Body of pancreas (tissue), 4 donors: ENCODE data around the gene TGM2. TPM values are rescaled to one million over a fixed set of nuclear protein-coding genes. Genes with fewer than 3 reads are reported as not detected.

Experiments
- ATAC-seq: fragments of 150-250 bp; one replicate; pipeline ENCODE4 v1.9.1; 2016
- DNase-seq, 4 donors: peaks; one replicate each; pipeline ENCODE4 v3.0.0-alpha.2; 2019
- H3K27ac ChIP-seq, 4 donors: fragments of 200-600 bp; sonication (generic); 1 replicate in 3 of 4; 2 replicates in 1 of 4; pipeline versions ENCODE4 v1.5.1 to v1.6.1; 2016 to 2019; ENCODE audit warnings: mild to moderate bottlenecking in 1 of 4, mixed read lengths in 1 of 4, moderate library complexity in 1 of 4
- H3K27me3 ChIP-seq, 2 donors: fragments of 200-600 bp; sonication (generic); one replicate each; pipeline ENCODE4 v1.6.0; 2016; ENCODE audit warnings: mild to moderate bottlenecking in 1 of 2
- H3K36me3 ChIP-seq, 2 donors: fragments of 200-600 bp; sonication (generic); replicated peaks in 1 of 2; 2 replicates each; pipeline ENCODE4 v1.5.1; 2016; ENCODE audit warnings: low read depth in 2 of 2; ENCODE audit not compliant: insufficient read depth in 1 of 2
- H3K4me1 ChIP-seq: fragments of 200-600 bp; sonication (generic); one replicate; pipeline ENCODE4 v1.6.0; 2016
- H3K4me3 ChIP-seq, 2 donors: fragments of 200-600 bp; sonication (generic); 1 replicate in 1 of 2; 2 replicates in 1 of 2; pipeline ENCODE4 v1.5.1; 2016 to 2019
- H3K9me3 ChIP-seq, 3 donors: fragments of 200-600 bp; sonication (generic); 1 replicate in 2 of 3; 2 replicates in 1 of 3; pipeline ENCODE4 v1.5.1; 2016
- CTCF ChIP-seq, 7 experiments: fragments of 450-650 bp in 4 of 7; fragments of 200-600 bp in 3 of 7; sonication (generic) in 3 of 7; IDR thresholded peaks; one replicate each; pipeline ENCODE4 v1.5.1; 2016 to 2019; ENCODE audit warnings: antibody characterized with exemption in 7 of 7
- POLR2A ChIP-seq, 3 donors: fragments of 450-650 bp; IDR thresholded peaks; one replicate each; pipeline ENCODE4 v1.6.1; 2016; ENCODE audit warnings: antibody characterized with exemption in 3 of 3, mild to moderate bottlenecking in 2 of 3
- WGBS, 2 donors: methylation state at CpG; one replicate each; pipeline ENCODE4 v1.1.5; 2017; 5-methylcytosine and 5-hydroxymethylcytosine counted together
- intact Hi-C: fragments of 100-400 bp; cut with DNase I; formaldehyde crosslinking; loops from one replicate; pipeline ENCODE4 v1.15.1; 2023
- total RNA-seq, 2 donors: library from RNA; depleted of rRNA; stranded (reverse); fragments of >200 nt; gene quantifications; one replicate each; pipeline ENCODE4 v1.1.0, GENCODE V29; 2016

TGM2 gene
- total RNA-seq, 2 donors from 2014 or later = 17.1 to 27.5 TPM

- Histone ChIP-seq H3K27ac (peak overlapping the region in 2 of 4 donors; percentile 10 to 33), H3K9me3 (no peaks in the 10 kb centered on the region), H3K4me3 (no peak overlapping the region), H3K36me3 (no peaks in the 10 kb centered on the region), H3K27me3 (no peaks in the 10 kb centered on the region), H3K4me1 (peaks cover 13% of the 10 kb centered on the region)
- no peak for DNase-seq
- no peak for TF ChIP-seq CTCF (IDR thresholded peaks at IDR 0.05)
- TF ChIP-seq POLR2A (IDR thresholded peaks at IDR 0.05) = no peak
- 71 to 84% methylated on average over 4 to 13 of the region's 14 CpGs for WGBS, 2 donors
- ATAC-seq = no peak
- intact Hi-C loops = loop anchor here (5.0 kb wide), 1 partner anchor 107 kb away; no protein-coding TSS in a partner anchor
Observed at GRCh38 chr20:38164624-38165088, 414 bp downstream of the TGM2 start.

GRCh38 chr20:38164069-38164468, 1.0 kb downstream of the TGM2 start:
- no peaks in the 10 kb centered on the region for H3K36me3 ChIP-seq
- no peak for ATAC-seq
- no peak overlapping the region for H3K27ac ChIP-seq
- H3K9me3 ChIP-seq = no peaks in the 10 kb centered on the region
- WGBS, 2 donors = 87% methylated on average over 5 of the region's 5 CpGs; no CpG with 5 or more reads in 1 of the 2 donors
- no peak for DNase-seq
- H3K4me1 ChIP-seq = peaks cover 13% of the 10 kb centered on the region
- no peak for TF ChIP-seq POLR2A (IDR thresholded peaks at IDR 0.05)
- no peak for TF ChIP-seq CTCF (IDR thresholded peaks at IDR 0.05)
- no peaks in the 10 kb centered on the region for H3K27me3 ChIP-seq
- intact Hi-C loops = no loop called here
- no peak overlapping the region for H3K4me3 ChIP-seq

GRCh38 chr20:38162878-38163875, 1.9 kb downstream of the TGM2 start:
- TF ChIP-seq CTCF (IDR thresholded peaks at IDR 0.05) = no peak
- TF ChIP-seq POLR2A (IDR thresholded peaks at IDR 0.05) = no peak
- Histone ChIP-seq H3K27ac (no peak overlapping the region), H3K27me3 (no peaks in the 10 kb centered on the region), H3K4me1 (peaks cover 13% of the 10 kb centered on the region), H3K9me3 (no peaks in the 10 kb centered on the region), H3K36me3 (no peaks in the 10 kb centered on the region), H3K4me3 (no peak overlapping the region)
- DNase-seq = no peak
- no peak for ATAC-seq
- intact Hi-C loops = no loop called here
- 71 to 72% methylated on average over 14 to 15 of the region's 15 CpGs for WGBS, 2 donors

- no peak for DNase-seq
- H3K4me1 ChIP-seq = peaks cover 13% of the 10 kb centered on the region
- intact Hi-C loops = no loop called here
Observed at GRCh38 chr20:38162149-38162548, 2.9 kb downstream of the TGM2 start.

More at GRCh38 chr20:38162149-38162548, 2.9 kb downstream of the TGM2 start:
- Histone ChIP-seq H3K9me3 (no peaks in the 10 kb centered on the region), H3K36me3 (no peaks in the 10 kb centered on the region), H3K27me3 (no peaks in the 10 kb centered on the region), H3K4me3 (no peak overlapping the region), H3K27ac (no peak overlapping the region)
- ATAC-seq = no peak
- 43 to 44% methylated on average over 2 of the region's 2 CpGs for WGBS, 2 donors
- TF ChIP-seq POLR2A (IDR thresholded peaks at IDR 0.05) (no peak), CTCF (IDR thresholded peaks at IDR 0.05) (no peak)
